ENCODE results near the gene NLGN1. TPM values are rescaled to one million over a fixed set of nuclear protein-coding genes. Genes with fewer than 3 reads are reported as not detected.

NLGN1 gene
- polyA plus RNA-seq, 2 of the 4 experiments (the other 2 are of a cell fraction) = not detected

GRCh38 chr3:174204765-174205164 lies 807.2 kb downstream of the NLGN1 start:
- no peaks in the 10 kb centered on the region for H3K4me1 ChIP-seq
- H3K4me3 ChIP-seq = no peak overlapping the region
- H3K9me3 ChIP-seq = no peaks in the 10 kb centered on the region
- no peak overlapping the region for H3K4me2 ChIP-seq
- CTCF ChIA-PET = no interaction called here
- no peak for ATAC-seq
- no peak for TF ChIP-seq CHD4 (IDR thresholded peaks at IDR 0.05; ENCODE audit: borderline replicate concordance)
- no peak for TF ChIP-seq CBX2 (IDR thresholded peaks at IDR 0.05; ENCODE audit: borderline replicate concordance, low read depth)
- no peak for TF ChIP-seq HMGXB4 (CRISPR knock-in tag; IDR thresholded peaks at IDR 0.05; ENCODE audit: borderline replicate concordance)
- no peak for TF ChIP-seq CEBPB (IDR thresholded peaks at IDR 0.05)
- TF ChIP-seq JUNB (IDR thresholded peaks at IDR 0.05) = no peak
- no peak for TF ChIP-seq HDAC2 (IDR thresholded peaks at IDR 0.05)
- TF ChIP-seq EHF (CRISPR knock-in tag; IDR thresholded peaks at IDR 0.05) = no peak
- TF ChIP-seq MYC (IDR thresholded peaks at IDR 0.05; ENCODE audit: borderline replicate concordance, low read length) = no peak
- TF ChIP-seq NFE2L2 (conservative IDR thresholded peaks at IDR 0.05; ENCODE audit: low read length) = no peak
- TF ChIP-seq ELK1 (IDR thresholded peaks at IDR 0.05; ENCODE audit: low read depth, low read length) = no peak
- TF ChIP-seq SREBF2 (IDR thresholded peaks at IDR 0.05) = no peak
- TF ChIP-seq USF2 (IDR thresholded peaks at IDR 0.05) = no peak
- TF ChIP-seq BHLHE40 (IDR thresholded peaks at IDR 0.05; ENCODE audit: low read depth, low read length) = no peak
- no peak for TF ChIP-seq KDM5A (IDR thresholded peaks at IDR 0.05)
- TF ChIP-seq EP300 (IDR thresholded peaks at IDR 0.05) = no peak
- no peak for TF ChIP-seq POLR2A (IDR thresholded peaks at IDR 0.05; ENCODE audit: low read length)
- no peak for TF ChIP-seq ZFP36 (IDR thresholded peaks at IDR 0.05; ENCODE audit: borderline replicate concordance, partially characterized antibody)
- TF ChIP-seq BCL3 (IDR thresholded peaks at IDR 0.05) = no peak
- POLR2A ChIA-PET = no interaction called here
- WGBS (ENCODE audit: missing lambda C conversion rate) = 52% methylated on average over 1 of the region's 1 CpG
- no peak for DNase-seq (ENCODE audit: low read depth in 1 of 2, low spot score in 1 of 2)
- no peak for FAIRE-seq
- H3K27ac ChIP-seq = no peak overlapping the region

GRCh38 chr3:174206607-174207192 lies 809.2 kb downstream of the NLGN1 start:
- no peaks in the 10 kb centered on the region for H3K9me3 ChIP-seq
- H3K27ac ChIP-seq = no peak overlapping the region
- ChIA-PET CTCF (no interaction called here), POLR2A (no interaction called here)
- 44% methylated on average over 4 of the region's 4 CpGs for WGBS (ENCODE audit: missing lambda C conversion rate)
- FAIRE-seq (no peak), ATAC-seq (no peak), DNase-seq (ENCODE audit: low read depth in 1 of 2, low spot score in 1 of 2) (no peak)
- H3K4me2 ChIP-seq = no peak overlapping the region
- no peak overlapping the region for H3K4me3 ChIP-seq
- H3K4me1 ChIP-seq = no peaks in the 10 kb centered on the region
- TF ChIP-seq USF2 (IDR thresholded peaks at IDR 0.05) (no peak), ZNF302 (CRISPR knock-in tag; IDR thresholded peaks at IDR 0.05) (no peak), REST (IDR thresholded peaks at IDR 0.05) (no peak), CHD4 (IDR thresholded peaks at IDR 0.05; ENCODE audit: borderline replicate concordance) (no peak), JUN (IDR thresholded peaks at IDR 0.05) (no peak), TP53 (CRISPR knock-in tag; IDR thresholded peaks at IDR 0.05) (no peak), FOXS1 (CRISPR knock-in tag; IDR thresholded peaks at IDR 0.05) (no peak), TFCP2L1 (CRISPR knock-in tag; IDR thresholded peaks at IDR 0.05) (no peak), CEBPB (IDR thresholded peaks at IDR 0.05) (no peak), PHF8 (IDR thresholded peaks at IDR 0.05; ENCODE audit: borderline replicate concordance, low read depth) (no peak), ESRRA (IDR thresholded peaks at IDR 0.05; ENCODE audit: borderline replicate concordance, low read length) (no peak), CHD2 (IDR thresholded peaks at IDR 0.05; ENCODE audit: low read length, partially characterized antibody) (no peak), FOSL2 (IDR thresholded peaks at IDR 0.05) (no peak), FOSL2 (CRISPR knock-in tag; IDR thresholded peaks at IDR 0.05) (no peak), POLR2A (IDR thresholded peaks at IDR 0.05; ENCODE audit: low read length) (no peak), NR3C1 (IDR thresholded peaks at IDR 0.05) (no peak), KDM5A (IDR thresholded peaks at IDR 0.05) (no peak)
